Esophagus muscularis mucosa (tissue), 4 donors: ENCODE results near the gene ZNF605. TPM values are rescaled to one million over a fixed set of nuclear protein-coding genes. Genes with fewer than 3 reads are reported as not detected.
"Not testable (repeated sequence)": the region's sequence is repeated elsewhere in the genome, so short reads cannot be mapped to it uniquely, and the experiment has no call there.

Source experiments
- DNase-seq: peaks from one replicate; pipeline ENCODE4 v3.0.0-alpha.2; 2017; ENCODE audit errors: extremely low spot score
- H3K27ac ChIP-seq, 4 donors: fragments of 200-600 bp; sonication (generic); replicated peaks in 1 of 4; 1 replicate in 3 of 4; 2 replicates in 1 of 4; pipeline ENCODE4 v1.5.1; 2016 to 2019; ENCODE audit warnings: mild to moderate bottlenecking in 1 of 4
- H3K27me3 ChIP-seq, 4 donors: fragments of 200-600 bp; sonication (generic); one replicate each; pipeline versions ENCODE4 v1.5.1 to v1.6.0; 2016 to 2019
- H3K36me3 ChIP-seq, 4 donors: fragments of 200-600 bp; sonication (generic); one replicate each; pipeline ENCODE4 v1.5.1; 2016 to 2019
- H3K4me1 ChIP-seq, 4 donors: fragments of 200-600 bp; sonication (generic); one replicate each; pipeline ENCODE4 v1.5.1; 2016 to 2019
- H3K4me3 ChIP-seq, 4 donors: fragments of 200-600 bp; sonication (generic); 1 replicate in 2 of 4; 2 replicates in 2 of 4; pipeline ENCODE4 v1.5.1; 2016 to 2019; ENCODE audit warnings: mild to moderate bottlenecking in 4 of 4, moderate library complexity in 1 of 4
- H3K9me3 ChIP-seq, 4 donors: fragments of 200-600 bp; sonication (generic); 1 replicate in 3 of 4; 2 replicates in 1 of 4; pipeline ENCODE4 v1.5.1; 2016 to 2019
- CTCF ChIP-seq, 3 experiments: fragments of 200-600 bp in 2 of 3; fragments of 450-650 bp in 1 of 3; sonication (generic) in 2 of 3; IDR thresholded peaks; one replicate each; pipeline ENCODE4 v1.5.1; 2017 to 2019; ENCODE audit warnings: antibody characterized with exemption in 3 of 3, mild to moderate bottlenecking in 2 of 3, moderate library complexity in 1 of 3
- EP300 ChIP-seq: sonication (generic); formaldehyde crosslinking; IDR thresholded peaks from one replicate; pipeline ENCODE4 v1.6.1; 2017; ENCODE audit warnings: antibody characterized with exemption
- POLR2A ChIP-seq: fragments of 450-650 bp; IDR thresholded peaks from one replicate; pipeline ENCODE4 v1.6.1; 2017; ENCODE audit warnings: antibody characterized with exemption, moderate library complexity, mild to moderate bottlenecking, low read depth
- POLR2AphosphoS5 ChIP-seq, 2 donors: sonication (generic); formaldehyde crosslinking; IDR thresholded peaks; one replicate each; pipeline ENCODE4 v1.6.1; 2017; ENCODE audit warnings: antibody characterized with exemption in 2 of 2
- WGBS: methylation state at CpG from one replicate; pipeline ENCODE4 v1.1.5; 2018; 5-methylcytosine and 5-hydroxymethylcytosine counted together
- intact Hi-C: fragments of 100-400 bp; cut with DNase I; formaldehyde crosslinking; loops from one replicate; pipeline ENCODE4 v1.15.1; 2023
- total RNA-seq, 4 donors: library from RNA; depleted of rRNA; stranded (reverse); fragments of >200 nt; gene quantifications; one replicate each; pipeline versions ENCODE4 v1.1.0 to v1.2.1, GENCODE V29; 2016

The ZNF605 gene
- total RNA-seq, 4 donors from 2014 or later, result 5.5 to 9.0 (median 6.1) TPM

DNA sequence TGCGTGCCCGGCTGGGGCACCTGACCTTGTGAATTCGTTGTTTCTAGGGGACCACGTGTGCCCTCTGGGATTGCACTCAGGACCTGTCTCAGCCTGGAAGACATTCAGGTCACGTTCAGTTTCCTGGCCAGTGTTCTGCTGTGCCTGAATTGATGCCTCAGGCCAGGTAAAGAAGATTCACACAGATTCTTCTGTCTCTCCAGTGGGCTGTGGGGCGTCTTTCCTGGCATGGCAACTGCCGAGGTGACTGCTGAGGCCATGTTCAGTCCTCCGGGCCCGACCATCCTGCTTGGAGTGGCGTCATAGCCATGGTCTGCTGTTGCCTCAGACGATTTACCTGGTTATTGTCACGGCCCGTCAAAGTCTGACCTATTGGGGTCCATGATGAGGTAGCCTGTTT is 13.5 kb downstream of the ZNF605 start:
- no peak overlapping the region for H3K27ac ChIP-seq
- H3K36me3 ChIP-seq, result peaks cover 46 to 75% (median 69%) of the 10 kb centered on the region in 4 donors
- H3K4me1 ChIP-seq, result no peaks in the 10 kb centered on the region
- intact Hi-C loops, result no loop called here
- DNase-seq, result no peak
- 94% methylated on average over 7 of the region's 13 CpGs for whole genome bisulfite sequencing
- H3K9me3 ChIP-seq, result peaks cover 0 to 74% (median 46%) of the 10 kb centered on the region in 4 donors
- no peak overlapping the region for H3K4me3 ChIP-seq
- TF ChIP-seq CTCF (IDR thresholded peaks at IDR 0.05) (no peak), POLR2A (no peak), EP300 (no peak), POLR2AphosphoS5 (IDR thresholded peaks at IDR 0.05) (no peak)
- H3K27me3 ChIP-seq, result no peaks in the 10 kb centered on the region

DNA sequence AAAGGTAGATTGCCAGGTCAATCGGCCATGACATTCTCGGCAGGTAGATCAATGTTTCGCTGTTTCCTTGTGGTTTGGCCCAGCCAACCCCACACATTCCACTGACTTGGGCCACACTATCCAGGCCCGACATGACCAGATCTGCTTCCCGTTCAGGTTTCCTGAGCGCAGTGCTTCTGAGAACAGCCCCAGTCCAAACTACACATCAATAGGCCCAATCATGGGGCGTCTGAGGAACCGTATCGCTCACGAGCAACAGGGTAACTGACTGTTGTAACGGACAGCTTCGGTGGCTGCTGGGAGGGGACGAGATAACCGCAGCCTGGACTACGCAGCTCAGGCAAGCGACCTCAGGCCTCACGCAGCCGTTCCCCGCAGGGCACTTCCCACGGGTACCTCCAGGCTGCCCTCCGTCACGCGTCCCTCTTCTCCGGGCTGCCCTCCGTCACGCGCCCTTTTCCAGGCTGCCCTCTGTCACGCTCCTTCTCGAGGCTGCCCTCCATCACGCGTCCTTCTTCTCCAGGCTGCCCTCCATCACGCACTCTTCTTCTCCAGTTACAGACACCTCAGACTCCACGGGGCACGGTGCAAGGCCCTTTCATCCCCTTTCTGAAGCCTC is 14.7 kb downstream of the ZNF605 start:
- Histone ChIP-seq H3K27ac (no peak overlapping the region), H3K27me3 (no peaks in the 10 kb centered on the region), H3K4me3 (no peak overlapping the region), H3K9me3 (peaks cover 0 to 72% (median 42%) of the 10 kb centered on the region in 4 donors), H3K36me3 (peaks cover 42 to 65% (median 61%) of the 10 kb centered on the region in 4 donors), H3K4me1 (no peaks in the 10 kb centered on the region)
- DNase-seq, result no peak
- TF ChIP-seq POLR2AphosphoS5 (IDR thresholded peaks at IDR 0.05) (no peak), EP300 (no peak), POLR2A (no peak), CTCF (IDR thresholded peaks at IDR 0.05) (no peak)
- 94% methylated on average over 34 of the region's 34 CpGs for WGBS
- intact Hi-C loops, result no loop called here

DNA sequence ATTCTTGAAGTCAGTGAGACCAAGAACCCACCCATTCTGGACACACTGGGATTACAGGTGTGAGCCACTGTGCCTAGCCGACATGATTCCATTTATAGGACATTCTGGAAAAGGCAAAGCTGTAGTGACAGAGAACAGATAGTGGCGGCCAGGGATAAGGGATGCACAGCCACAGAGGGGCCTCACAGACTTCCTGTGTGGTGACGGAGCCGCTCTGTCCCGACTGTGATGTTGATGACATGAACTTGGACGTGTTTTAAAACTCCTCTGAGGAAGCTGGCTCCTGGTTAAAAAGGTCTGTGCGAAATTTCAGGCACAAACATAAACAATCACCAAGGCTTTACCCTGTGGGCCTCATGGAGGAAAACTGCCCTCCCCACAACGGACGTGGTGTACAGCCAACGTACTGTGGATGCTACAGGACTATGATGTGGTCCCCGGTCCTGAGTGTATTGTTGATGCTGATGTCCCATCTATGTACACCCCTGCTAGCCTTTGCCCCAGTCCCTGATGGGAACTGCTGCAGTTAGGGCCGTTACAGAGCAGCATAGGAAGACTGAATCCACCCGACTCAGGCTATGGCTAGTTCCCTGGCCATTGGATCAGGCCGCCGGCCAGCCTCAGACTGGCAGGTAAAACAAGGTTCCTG is 15.9 kb downstream of the ZNF605 start:
- intact Hi-C loops, result no loop called here
- TF ChIP-seq CTCF (IDR thresholded peaks at IDR 0.05) (no peak), POLR2AphosphoS5 (IDR thresholded peaks at IDR 0.05) (no peak), EP300 (no peak), POLR2A (no peak)
- H3K27me3 ChIP-seq, result no peaks in the 10 kb centered on the region
- peaks cover 0 to 75% (median 40%) of the 10 kb centered on the region in 4 donors for H3K9me3 ChIP-seq
- no peak overlapping the region for H3K27ac ChIP-seq
- peaks cover 31 to 54% (median 50%) of the 10 kb centered on the region in 4 donors for H3K36me3 ChIP-seq
- no peaks in the 10 kb centered on the region for H3K4me1 ChIP-seq
- no peak for DNase-seq
- WGBS, result 96% methylated on average over 14 of the region's 15 CpGs
- H3K4me3 ChIP-seq, result no peak overlapping the region

GRCh38 chr12:132938807-132939206 is 17.3 kb downstream of the ZNF605 start:
- intact Hi-C loops, H3K4me1 ChIP-seq, H3K4me3 ChIP-seq, H3K27me3 ChIP-seq, H3K27ac ChIP-seq, DNase-seq: not testable (repeated sequence)
- WGBS, result 87% methylated on average over 9 of the region's 25 CpGs
- H3K9me3 ChIP-seq, result peaks cover 0 to 73% (median 35%) of the 10 kb centered on the region in 4 donors
- peaks cover 23 to 49% (median 38%) of the 10 kb centered on the region in 4 donors for H3K36me3 ChIP-seq

DNA sequence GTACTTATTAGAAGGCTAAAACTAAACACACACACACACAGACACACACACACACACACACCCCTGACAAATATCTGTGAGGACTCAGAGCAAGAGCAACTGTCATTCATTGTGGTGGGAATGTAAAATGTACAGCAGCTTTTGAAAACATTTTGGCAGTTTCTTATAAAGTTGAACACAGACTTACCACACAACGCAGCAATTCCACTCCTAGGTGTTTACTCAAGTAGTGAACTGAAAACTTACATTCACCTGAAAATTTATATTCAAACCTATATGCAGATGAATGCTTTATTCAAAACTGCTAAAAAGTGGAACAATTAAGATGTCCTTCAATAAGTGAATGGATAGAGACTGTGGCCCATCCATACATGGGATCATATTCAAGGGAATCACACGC is 18.6 kb downstream of the ZNF605 start:
- 100% methylated on average over 2 of the region's 2 CpGs for WGBS
- H3K27me3 ChIP-seq, result no peaks in the 10 kb centered on the region
- no peak for TF ChIP-seq CTCF (IDR thresholded peaks at IDR 0.05)
- no peak for TF ChIP-seq POLR2A
- no peak for TF ChIP-seq EP300
- no peak for TF ChIP-seq POLR2AphosphoS5 (IDR thresholded peaks at IDR 0.05)
- no peak overlapping the region for H3K4me3 ChIP-seq
- no peak for DNase-seq
- intact Hi-C loops, result no loop called here
- no peaks in the 10 kb centered on the region for H3K4me1 ChIP-seq
- peaks cover 10 to 47% (median 30%) of the 10 kb centered on the region in 4 donors for H3K36me3 ChIP-seq
- no peak overlapping the region for H3K27ac ChIP-seq
- H3K9me3 ChIP-seq, result peaks cover 0 to 69% (median 34%) of the 10 kb centered on the region in 4 donors

GRCh38 chr12:132936921-132937320 is 19.2 kb downstream of the ZNF605 start:
- peaks cover 6 to 47% (median 27%) of the 10 kb centered on the region in 4 donors for H3K36me3 ChIP-seq
- WGBS, result 98% methylated on average over 8 of the region's 8 CpGs
- H3K9me3 ChIP-seq, result peaks cover 0 to 64% (median 33%) of the 10 kb centered on the region in 4 donors
- intact Hi-C loops, H3K4me1 ChIP-seq, DNase-seq, H3K4me3 ChIP-seq, H3K27me3 ChIP-seq, H3K27ac ChIP-seq: not testable (repeated sequence)
